GM18951 (cell line): Measurements from ENCODE around the gene ST14.

ENCODE experiments used
- POLR2A ChIP-seq: IDR thresholded peaks from 4 replicates; pipeline ENCODE4 v1.6.1; 2011; ENCODE audit warnings: mild to moderate bottlenecking; ENCODE audit not compliant: insufficient read length, insufficient read depth; ENCODE audit errors: extremely low read depth
- in situ Hi-C: fragments of 300-500 bp; cut with MboI; formaldehyde crosslinking; loops from one replicate; pipeline ENCODE4 v1.12.0; 2022; ENCODE audit warnings: low sequenced_read_pairs, mixed read lengths, inconsistent platforms; ENCODE audit not compliant: unreplicated experiment

ST14 gene

DNA sequence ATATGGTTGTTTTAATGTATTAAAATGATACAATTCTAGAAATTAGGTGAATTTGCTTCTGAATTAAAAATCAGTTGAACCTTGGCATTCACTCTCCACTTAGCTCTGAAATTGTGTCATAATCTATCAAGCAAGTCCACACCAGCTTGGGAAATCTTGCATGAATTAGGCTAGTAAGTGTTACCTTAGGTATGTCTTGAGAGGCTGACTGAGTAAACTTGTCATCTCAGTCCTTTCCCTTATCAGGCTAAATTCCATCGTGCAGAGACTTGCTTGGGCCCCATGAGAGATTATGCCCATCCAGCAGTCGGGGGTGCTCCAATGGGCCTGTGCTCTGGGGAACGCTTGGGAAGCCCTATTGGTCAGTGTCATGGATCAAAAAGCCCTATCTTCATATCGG is 33.9 kb upstream of the ST14 start:
- in situ Hi-C loops: no loop called here
- TF ChIP-seq POLR2A: no peak

DNA sequence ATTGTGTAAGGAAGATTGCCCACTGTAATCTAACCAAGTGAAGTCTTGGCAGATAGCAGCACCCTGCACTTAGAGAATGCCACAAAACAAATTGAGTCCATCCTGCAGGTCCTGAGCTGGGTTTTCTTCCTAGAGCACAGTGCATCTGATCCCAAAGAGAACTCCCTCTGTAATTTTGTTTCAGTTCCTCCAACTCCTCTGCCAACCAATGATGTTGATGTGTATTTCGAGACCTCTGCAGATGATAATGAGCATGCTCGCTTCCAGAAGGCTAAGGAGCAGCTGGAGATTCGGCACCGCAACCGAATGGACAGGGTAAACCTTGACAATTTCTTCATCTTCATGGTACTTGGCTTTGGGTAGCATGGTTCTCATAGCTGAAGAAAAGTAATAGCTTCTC is 33.1 kb upstream of the ST14 start:
- in situ Hi-C loops: no loop called here

DNA sequence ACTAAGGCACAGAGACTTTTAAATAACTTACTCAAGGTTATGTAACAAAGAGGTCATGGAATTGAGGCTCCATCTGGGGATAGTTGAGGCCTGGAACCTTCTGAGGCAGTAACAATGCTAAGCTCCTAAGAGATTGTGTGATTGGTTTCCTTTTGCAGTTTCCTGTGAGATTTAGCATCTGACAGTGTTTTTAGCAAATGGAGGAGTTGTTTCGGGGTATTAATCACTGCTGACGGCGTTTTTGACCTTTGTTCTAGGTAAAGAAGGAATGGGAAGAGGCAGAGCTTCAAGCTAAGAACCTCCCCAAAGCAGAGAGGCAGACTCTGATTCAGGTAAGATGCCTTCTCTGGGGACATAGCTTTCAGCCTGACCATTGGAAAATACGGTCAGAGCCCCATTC is 32.1 kb upstream of the ST14 start:
- no peak for TF ChIP-seq POLR2A
- in situ Hi-C loops: no loop called here

More for the DNA sequence above, 33.1 kb upstream of the ST14 start:
- no peak for TF ChIP-seq POLR2A

DNA sequence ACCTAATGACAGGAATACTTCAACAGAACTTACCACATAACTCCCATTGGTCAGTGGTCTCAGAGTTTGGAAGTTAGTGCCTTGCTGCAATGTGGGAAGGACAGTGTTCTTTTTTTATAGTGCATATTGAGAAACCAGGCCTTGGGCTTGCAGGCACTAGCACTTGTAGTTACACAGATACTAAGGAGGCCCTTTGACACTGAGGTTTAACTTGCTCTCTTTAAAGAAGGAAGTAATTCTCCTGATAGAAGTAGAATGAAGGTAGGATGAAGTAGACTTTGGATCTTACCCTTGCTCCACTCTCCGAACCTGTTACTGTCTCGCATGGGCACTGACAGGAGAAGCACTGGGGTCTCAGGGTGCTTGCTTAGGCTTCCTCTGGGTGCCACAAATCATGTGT is 31.0 kb upstream of the ST14 start:
- no peak for TF ChIP-seq POLR2A

DNA sequence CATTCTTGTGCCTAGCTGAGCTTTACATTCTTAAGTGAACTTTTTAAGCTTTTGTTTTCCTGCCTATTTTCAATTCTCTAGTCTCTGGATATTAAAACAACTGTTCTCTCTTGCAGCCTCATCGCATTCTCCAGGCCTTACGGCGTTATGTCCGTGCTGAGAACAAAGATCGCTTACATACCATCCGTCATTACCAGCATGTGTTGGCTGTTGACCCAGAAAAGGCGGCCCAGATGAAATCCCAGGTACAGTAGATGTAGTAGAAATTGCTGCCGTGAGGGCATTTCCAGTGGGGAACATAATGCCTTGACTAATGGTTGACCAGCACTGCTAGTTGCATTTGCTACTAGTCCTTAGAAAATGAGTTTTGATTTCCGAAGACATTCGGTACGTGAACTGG is 29.7 kb upstream of the ST14 start:
- no peak for TF ChIP-seq POLR2A
- in situ Hi-C loops: loop anchor here (5.0 kb wide), 1 partner anchor 208 kb away; no protein-coding TSS in a partner anchor

More for the DNA sequence above, 31.0 kb upstream of the ST14 start:
- in situ Hi-C loops: no loop called here

DNA sequence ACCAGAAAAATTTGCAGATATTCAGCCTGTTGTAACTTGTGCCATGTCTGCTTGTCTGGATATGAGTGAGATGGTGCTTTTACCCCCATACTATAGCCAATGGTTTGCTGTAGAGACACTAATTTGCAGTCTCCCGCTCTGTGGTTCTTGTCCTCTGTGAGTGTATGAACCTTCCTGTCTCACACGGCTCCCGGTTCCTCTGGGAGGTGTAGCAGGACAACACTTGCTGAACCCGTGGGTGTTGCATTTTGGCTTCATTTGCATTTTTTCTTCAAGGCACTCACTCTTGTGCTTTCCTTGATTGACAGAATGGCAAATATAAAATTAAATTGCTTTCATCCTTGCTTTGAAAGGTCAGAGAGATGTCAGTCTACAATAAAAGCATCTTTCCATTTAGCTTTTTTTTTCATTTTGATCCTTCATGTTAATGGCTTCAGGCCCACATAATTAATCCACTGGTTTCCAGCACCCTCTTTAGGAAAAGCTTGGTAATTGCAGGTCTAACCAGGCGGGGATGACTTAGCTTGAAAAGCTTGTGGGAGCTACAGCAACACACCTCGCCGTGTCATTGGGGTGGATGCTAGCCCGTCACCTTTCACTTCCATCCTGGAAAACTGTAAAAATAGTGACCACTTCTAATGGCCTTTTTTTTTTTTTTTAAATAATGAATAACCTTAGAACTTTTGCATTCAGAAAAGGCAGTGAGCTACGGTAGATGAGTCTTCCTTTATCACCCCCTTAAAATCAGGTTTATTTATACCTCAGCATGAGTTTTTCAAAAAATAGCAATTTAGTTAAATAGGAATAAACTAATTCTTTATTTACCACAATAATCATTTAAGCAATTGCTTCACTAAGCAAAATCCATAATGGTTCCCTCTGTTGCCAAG is 27.4 kb upstream of the ST14 start:
- in situ Hi-C loops: loop anchor here (5.0 kb wide), 1 partner anchor 210 kb away; no protein-coding TSS in a partner anchor
- TF ChIP-seq POLR2A: no peak

DNA sequence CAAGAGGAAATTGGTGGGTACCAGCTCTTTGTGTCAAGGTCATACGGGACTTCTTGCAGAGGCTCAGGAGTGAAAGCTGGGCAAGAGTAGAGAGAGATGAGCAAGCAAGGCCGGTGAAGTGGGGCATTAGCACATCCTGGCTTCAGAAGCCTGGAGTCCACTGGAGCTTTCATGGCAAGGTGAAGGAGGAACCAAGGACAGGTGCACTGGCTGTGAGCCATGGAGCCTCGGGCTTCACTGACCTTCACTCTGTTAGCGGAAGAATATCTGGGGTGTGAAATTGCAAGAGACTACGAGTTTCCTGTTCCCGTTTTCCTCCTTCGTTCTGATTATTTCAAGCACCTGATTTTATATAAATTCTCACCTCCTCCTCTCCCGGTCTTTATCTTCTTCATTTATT is 25.9 kb upstream of the ST14 start:
- TF ChIP-seq POLR2A: no peak

DNA sequence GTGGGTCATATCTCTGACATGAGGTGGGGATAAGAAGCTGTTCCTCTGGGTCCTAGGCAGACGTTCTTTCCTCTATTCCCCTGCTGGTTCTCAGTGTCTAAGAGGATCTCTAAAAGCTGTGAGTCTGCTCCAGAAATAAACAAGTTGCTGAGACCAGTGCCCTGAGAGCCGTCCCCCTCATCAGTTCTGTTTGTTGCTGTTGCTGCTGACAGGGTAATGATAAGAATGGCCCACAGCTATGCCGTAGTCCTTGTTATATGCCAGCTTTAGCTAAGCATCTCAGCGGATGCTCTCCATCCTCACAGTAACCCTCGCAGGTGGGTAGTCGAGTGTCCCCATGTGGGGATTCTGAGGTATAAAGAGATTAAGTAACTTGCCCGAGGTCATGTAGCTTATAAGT is 23.5 kb upstream of the ST14 start:
- no peak for TF ChIP-seq POLR2A
- in situ Hi-C loops: no loop called here

More for the DNA sequence above, 25.9 kb upstream of the ST14 start:
- in situ Hi-C loops: loop anchor here (5.0 kb wide), 1 partner anchor 211 kb away; no protein-coding TSS in a partner anchor

DNA sequence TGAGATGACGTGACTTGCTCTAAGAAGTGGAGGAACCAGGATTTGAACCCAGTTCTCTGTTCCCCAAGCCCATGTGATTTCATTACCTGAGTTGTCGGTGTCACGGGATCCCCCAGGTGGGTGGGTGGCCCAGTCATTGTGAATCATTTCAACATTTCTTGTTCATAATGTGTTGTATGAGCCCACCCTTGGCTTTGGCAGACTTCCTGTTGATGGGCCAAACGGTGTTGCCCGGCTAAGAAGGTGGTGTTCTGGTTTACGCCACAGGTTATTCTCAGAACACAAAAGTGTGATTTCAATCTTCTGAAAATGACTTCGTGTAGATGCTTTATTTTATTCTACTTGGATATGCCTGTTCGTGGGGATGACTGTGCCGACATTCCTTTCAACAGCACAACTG is 21.6 kb upstream of the ST14 start:
- TF ChIP-seq POLR2A: no peak
- in situ Hi-C loops: no loop called here

DNA sequence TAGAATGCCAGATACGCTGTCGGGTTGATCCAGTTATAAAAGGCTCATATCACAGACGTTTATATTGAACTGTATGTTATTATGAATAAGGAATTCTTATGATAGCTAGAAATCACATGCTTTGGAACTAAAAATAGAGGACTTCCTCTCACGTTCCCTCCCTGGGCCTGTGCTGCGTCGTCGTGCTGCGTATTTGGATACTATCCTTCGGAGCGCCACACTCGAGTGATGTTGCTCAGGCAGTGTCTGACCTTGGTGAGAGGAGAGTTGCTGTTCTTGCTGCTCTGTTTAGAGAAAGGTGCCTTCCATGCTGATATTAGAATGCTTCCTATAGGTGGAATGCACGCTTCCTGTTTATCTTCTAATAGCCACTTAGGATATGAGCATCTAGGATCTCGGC is 20.2 kb upstream of the ST14 start:
- in situ Hi-C loops: no loop called here
- TF ChIP-seq POLR2A: no peak

DNA sequence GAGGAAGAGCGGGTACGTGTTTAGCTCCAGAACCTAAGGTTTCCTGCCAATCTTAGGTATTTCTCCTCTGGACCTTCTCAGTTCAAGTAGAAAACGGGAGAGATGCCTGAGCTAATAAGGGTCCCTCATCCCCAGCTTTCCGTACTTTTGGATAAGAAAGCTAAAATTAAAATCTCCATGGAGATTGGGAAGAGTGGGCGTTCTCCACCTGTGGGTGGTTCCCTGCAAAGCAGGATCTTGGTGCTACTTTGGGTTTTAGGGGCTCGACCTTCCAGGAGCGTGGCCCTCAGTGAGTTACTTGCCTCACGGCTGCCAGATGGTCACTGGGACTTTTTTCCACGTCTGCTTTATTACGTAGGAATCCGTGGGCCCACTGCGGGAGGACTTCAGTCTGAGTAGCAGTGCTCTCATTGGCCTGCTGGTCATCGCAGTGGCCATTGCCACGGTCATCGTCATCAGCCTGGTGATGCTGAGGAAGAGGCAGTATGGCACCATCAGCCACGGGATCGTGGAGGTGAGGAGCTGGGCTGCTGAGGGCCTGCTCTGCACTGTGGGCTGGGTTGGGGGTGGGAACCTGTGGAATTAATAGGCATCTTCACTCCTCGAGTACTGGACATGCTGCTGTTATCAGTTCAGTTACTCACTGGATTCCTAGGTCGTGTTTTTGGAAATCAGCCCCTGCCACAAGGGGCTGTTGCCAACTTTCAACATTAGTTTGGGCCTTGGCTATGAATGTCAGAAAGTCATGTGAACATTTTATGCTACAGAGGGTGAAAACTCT is 17.8 kb upstream of the ST14 start:
- no peak for TF ChIP-seq POLR2A
- in situ Hi-C loops: no loop called here

DNA sequence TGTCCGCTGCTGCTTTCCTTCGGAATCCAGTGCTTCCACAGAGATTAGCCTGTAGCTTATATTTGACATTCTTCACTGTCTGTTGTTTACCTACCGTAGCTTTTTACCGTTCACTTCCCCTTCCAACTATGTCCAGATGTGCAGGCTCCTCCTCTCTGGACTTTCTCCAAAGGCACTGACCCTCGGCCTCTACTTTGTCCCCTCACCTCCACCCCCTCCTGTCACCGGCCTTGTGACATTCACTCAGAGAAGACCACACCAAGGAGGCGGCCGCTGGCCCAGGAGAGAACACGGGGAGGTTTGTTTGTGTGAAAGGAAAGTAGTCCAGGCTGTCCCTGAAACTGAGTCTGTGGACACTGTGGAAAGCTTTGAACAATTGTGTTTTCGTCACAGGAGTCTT is 15.4 kb upstream of the ST14 start:
- no peak for TF ChIP-seq POLR2A
- in situ Hi-C loops: no loop called here

DNA sequence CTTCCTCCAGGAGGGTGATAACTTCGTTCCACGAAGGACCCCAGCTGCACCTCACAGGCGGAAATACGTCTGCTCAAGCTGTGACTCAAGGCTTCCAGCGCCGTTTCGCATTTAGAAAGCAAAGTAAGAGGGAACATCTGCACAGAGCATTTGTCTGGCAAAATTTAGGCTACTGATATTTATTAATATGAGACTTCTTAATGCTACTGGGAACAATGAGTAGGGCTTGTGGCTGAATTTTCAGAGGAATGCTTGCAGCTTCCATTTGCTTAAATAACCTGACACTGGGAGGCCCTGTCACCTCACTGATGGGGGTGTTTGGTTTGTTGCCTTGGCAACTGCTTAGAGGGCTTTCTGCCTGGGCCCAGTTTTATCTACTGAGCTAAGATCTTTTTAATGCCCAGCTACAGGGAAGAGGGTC is 14.7 kb upstream of the ST14 start:
- no peak for TF ChIP-seq POLR2A
- in situ Hi-C loops: no loop called here
